Astrocyte of the cerebellum (primary cell): Measurements from ENCODE around the gene GJA1.

Experiments used
- DNase-seq: peaks from one replicate; pipeline ENCODE4 v3.0.0-alpha.2; 2011; ENCODE audit warnings: low read depth
- H3K4me3 ChIP-seq: 2 replicates; pipeline ENCODE4 v1.5.1; 2011; ENCODE audit warnings: mild to moderate bottlenecking, low read depth, low read length, moderate library complexity
- CTCF ChIP-seq: IDR thresholded peaks from 2 replicates; pipeline ENCODE4 v1.5.1; 2012; ENCODE audit warnings: low read length, low read depth, moderate library complexity, mild to moderate bottlenecking; ENCODE audit errors: missing control alignments
- in situ Hi-C: cut with HindIII; loops from 2 replicates; pipeline ENCODE4 v1.10.0; 2017; ENCODE audit warnings: low sequenced_read_pairs

GJA1 gene

DNA sequence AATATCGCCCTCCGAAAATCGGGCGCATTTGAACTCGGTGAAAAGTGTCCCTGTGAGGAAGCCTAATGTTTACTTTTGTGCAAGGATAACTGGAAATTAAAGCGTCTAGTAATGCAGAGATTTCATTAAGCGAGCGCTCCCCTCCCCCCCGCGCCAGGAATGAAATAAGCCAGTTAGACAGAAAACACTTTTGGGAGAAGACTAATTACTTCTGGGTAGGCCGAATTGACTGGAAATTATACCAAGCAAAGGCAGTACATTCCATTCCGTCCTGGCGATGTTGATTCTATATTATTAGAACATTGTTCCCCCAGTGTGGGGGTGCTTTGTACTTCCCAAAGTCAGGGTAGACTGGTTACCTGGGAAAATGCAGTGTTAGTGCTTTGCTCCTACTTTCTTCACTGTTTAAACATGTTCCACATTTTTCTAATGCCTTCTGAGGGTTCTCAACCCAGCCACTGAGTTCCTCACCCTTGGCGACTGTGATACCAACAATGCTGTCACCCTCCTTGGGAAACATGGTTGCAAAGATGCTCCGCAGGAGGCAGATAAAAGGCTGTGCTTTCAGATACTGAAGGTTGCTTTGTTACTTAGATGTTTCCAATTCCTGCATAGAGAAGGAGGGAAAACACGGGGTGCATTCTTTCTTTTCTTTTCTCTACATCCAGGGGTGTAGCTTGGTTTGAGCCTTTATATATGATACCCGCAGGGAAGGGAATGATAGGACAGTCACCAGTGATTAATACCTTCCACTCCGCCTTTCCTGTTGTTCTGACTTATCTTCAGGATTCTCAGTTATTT lies 2.6 kb downstream of the GJA1 start:
- H3K4me3 ChIP-seq, result peak overlapping the region; percentile 66
- TF ChIP-seq CTCF, result no peak
- no peak for DNase-seq
- in situ Hi-C loops, result loop anchor here (5.0 kb wide), 1 partner anchor 249 kb away; no protein-coding TSS in a partner anchor

- H3K4me3 ChIP-seq, result peak overlapping the region; percentile 66
- in situ Hi-C loops, result loop anchor here (5.0 kb wide), 1 partner anchor 248 kb away; no protein-coding TSS in a partner anchor
- no peak for TF ChIP-seq CTCF
- no peak for DNase-seq
Observed at GRCh38 chr6:121438869-121439268, 3.4 kb downstream of the GJA1 start.

- peak overlapping the region; percentile 66 for H3K4me3 ChIP-seq
- no peak for TF ChIP-seq CTCF
- DNase-seq, result no peak
- in situ Hi-C loops, result loop anchor here (5.0 kb wide), 1 partner anchor 248 kb away; no protein-coding TSS in a partner anchor
Observed at GRCh38 chr6:121439475-121439874, 4.0 kb downstream of the GJA1 start.

DNA sequence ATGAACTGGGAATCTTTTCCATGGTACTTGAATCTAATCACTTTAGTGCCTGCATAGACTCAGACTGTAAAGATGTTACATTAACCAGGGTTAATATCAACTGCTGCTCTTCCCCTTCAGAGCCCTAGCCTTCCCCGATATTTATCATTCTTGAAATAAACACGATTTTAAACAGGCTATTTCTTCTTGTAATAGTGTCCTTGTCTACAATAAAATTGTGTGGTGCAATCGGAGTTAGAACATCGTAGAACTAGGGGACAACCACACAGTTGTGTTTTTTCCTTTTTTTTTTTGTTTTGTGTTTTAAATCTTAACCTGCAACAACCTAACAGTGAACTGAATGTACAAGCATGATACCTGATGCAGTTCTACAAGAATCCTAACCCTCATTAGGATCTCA lies 4.5 kb downstream of the GJA1 start:
- in situ Hi-C loops, result loop anchor here (5.0 kb wide), 1 partner anchor 247 kb away; no protein-coding TSS in a partner anchor
- no peak for DNase-seq
- TF ChIP-seq CTCF, result no peak
- peak overlapping the region; percentile 66 for H3K4me3 ChIP-seq

DNA sequence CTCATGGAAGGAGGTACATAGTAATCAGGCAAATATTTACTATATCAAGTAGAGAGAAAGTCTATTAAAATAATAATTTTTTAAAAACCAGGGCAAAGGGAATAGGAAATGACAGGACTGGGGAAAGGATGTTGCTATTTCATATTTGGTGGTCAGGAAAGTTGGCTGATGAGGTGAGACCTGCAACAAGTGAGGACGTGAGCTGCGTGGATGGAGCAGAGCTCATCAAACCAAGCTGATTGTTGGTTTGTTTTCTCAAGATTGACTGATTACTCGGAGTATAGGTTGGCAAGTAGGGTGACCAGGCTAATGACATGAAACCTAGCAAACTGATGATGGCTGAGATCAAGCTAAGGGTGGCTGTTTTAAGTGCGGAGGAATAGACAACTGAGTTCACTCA lies 6.0 kb downstream of the GJA1 start:
- in situ Hi-C loops, result no loop called here
- no peak for TF ChIP-seq CTCF
- DNase-seq, result no peak
- H3K4me3 ChIP-seq, result peak overlapping the region; percentile 19

DNA sequence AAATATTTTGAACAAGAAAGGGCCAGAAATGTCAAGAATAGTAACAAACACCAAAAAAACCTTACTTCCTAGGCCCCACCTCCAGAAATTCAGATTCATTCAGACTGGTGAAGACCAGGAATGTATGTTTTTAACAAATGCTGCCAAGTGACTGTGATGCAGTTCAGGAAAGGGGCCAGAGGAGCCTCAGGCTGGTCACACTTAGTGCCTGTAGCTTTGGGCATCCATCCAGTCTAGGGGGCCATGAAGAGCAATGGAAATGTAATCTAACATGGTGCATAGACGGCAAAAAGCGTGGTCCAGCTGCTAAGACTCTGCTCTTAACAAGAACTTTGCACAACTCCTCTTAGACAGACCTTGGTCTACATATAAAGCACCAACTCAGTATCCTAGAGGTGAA lies 7.1 kb downstream of the GJA1 start:
- in situ Hi-C loops, result no loop called here
- no peak for DNase-seq
- H3K4me3 ChIP-seq, result peak overlapping the region; percentile 9
- TF ChIP-seq CTCF, result no peak
